Ramos (cell line): ENCODE results near the gene CEP63.
"Not testable (repeated sequence)": the region's sequence is repeated elsewhere in the genome, so short reads cannot be mapped to it uniquely, and the experiment has no call there.

Experiments
- in situ Hi-C: fragments of 300-500 bp; cut with MboI; formaldehyde crosslinking; loops from one replicate; pipeline ENCODE4 v1.14.3; 2022; ENCODE audit warnings: low sequenced_read_pairs; ENCODE audit not compliant: unreplicated experiment

CEP63 gene

GRCh38 chr3:134563601-134564000 is 77.7 kb downstream of the CEP63 start:
- in situ Hi-C loops, result no loop called here

- in situ Hi-C loops, result no loop called here
Measured at GRCh38 chr3:134564991-134565390, 79.1 kb downstream of the CEP63 start.

- in situ Hi-C loops, result no loop called here
Measured at GRCh38 chr3:134567605-134568004, 81.7 kb downstream of the CEP63 start.

- in situ Hi-C loops, result no loop called here
Measured at GRCh38 chr3:134568790-134569189, 82.9 kb downstream of the CEP63 start.

- in situ Hi-C loops, result not testable (repeated sequence)
Measured at GRCh38 chr3:134569899-134570298, 84.0 kb downstream of the CEP63 start.

- in situ Hi-C loops, result no loop called here
Measured at GRCh38 chr3:134576426-134576825, 90.6 kb downstream of the CEP63 start.

GRCh38 chr3:134576831-134577230 is 91.0 kb downstream of the CEP63 start:
- in situ Hi-C loops, result no loop called here

GRCh38 chr3:134579141-134579665 is 93.3 kb downstream of the CEP63 start:
- in situ Hi-C loops, result no loop called here

GRCh38 chr3:134590766-134591165 is 104.9 kb downstream of the CEP63 start:
- in situ Hi-C loops, result no loop called here

GRCh38 chr3:134592806-134593205 is 106.9 kb downstream of the CEP63 start:
- in situ Hi-C loops, result no loop called here

GRCh38 chr3:134594331-134594741 is 108.5 kb downstream of the CEP63 start:
- in situ Hi-C loops, result no loop called here

GRCh38 chr3:134594986-134595385 is 109.1 kb downstream of the CEP63 start:
- in situ Hi-C loops, result not testable (repeated sequence)

GRCh38 chr3:134597390-134597970 is 111.6 kb downstream of the CEP63 start:
- in situ Hi-C loops, result no loop called here

GRCh38 chr3:134598763-134599545 is 113.1 kb downstream of the CEP63 start:
- in situ Hi-C loops, result no loop called here

GRCh38 chr3:134600206-134600605 is 114.3 kb downstream of the CEP63 start:
- in situ Hi-C loops, result no loop called here

- in situ Hi-C loops, result no loop called here
Measured at GRCh38 chr3:134600685-134601463, 115.0 kb downstream of the CEP63 start.

- in situ Hi-C loops, result no loop called here
Measured at GRCh38 chr3:134601539-134602439, 115.9 kb downstream of the CEP63 start.

GRCh38 chr3:134602440-134602814 is 116.6 kb downstream of the CEP63 start:
- in situ Hi-C loops, result no loop called here

GRCh38 chr3:134603480-134603879 is 117.6 kb downstream of the CEP63 start:
- in situ Hi-C loops, result no loop called here

- in situ Hi-C loops, result no loop called here
Measured at GRCh38 chr3:134603956-134604355, 118.1 kb downstream of the CEP63 start.
